Measurements from ENCODE around the gene TCP11L2. TPM values are rescaled to one million over a fixed set of nuclear protein-coding genes. Genes with fewer than 3 reads are reported as not detected.
"Not testable (repeated sequence)": the region's sequence is repeated elsewhere in the genome, so short reads cannot be mapped to it uniquely, and the experiment has no call there.

The TCP11L2 gene
- total and polyA plus RNA-seq, 9 donors = 8.5 to 41.7 (median 21.2) TPM

DNA sequence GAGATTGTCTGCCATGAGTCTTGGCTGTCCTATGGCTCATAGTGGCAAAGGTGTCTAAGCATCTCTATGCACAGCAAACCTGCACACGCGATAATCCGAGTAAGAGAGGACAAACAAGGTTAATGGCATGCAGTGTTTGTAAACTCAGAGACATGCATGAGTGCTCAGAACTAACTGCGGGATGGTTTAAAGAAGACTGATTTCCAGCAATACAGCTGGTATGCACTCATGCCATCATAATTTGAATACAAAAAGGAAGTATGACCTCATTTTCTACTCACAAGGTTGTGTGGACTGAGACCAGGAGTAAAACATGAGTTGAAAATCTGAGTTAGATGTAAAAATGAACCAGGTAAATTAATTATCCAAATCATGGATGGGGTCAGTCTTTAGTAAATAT lies 16.6 kb upstream of the TCP11L2 start:
- TF ChIP-seq, protein P1, sequence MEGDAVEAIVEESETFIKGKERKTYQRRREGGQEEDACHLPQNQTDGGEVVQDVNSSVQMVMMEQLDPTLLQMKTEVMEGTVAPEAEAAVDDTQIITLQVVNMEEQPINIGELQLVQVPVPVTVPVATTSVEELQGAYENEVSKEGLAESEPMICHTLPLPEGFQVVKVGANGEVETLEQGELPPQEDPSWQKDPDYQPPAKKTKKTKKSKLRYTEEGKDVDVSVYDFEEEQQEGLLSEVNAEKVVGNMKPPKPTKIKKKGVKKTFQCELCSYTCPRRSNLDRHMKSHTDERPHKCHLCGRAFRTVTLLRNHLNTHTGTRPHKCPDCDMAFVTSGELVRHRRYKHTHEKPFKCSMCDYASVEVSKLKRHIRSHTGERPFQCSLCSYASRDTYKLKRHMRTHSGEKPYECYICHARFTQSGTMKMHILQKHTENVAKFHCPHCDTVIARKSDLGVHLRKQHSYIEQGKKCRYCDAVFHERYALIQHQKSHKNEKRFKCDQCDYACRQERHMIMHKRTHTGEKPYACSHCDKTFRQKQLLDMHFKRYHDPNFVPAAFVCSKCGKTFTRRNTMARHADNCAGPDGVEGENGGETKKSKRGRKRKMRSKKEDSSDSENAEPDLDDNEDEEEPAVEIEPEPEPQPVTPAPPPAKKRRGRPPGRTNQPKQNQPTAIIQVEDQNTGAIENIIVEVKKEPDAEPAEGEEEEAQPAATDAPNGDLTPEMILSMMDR (IDR thresholded peaks at IDR 0.05) = no peak
- TF ChIP-seq EP300 (IDR thresholded peaks at IDR 0.05) (no peak), POLR2A (IDR thresholded peaks at IDR 0.05) (no peak)
- Histone ChIP-seq H3K27ac (no peak overlapping the region), H3K4me3 (no peak overlapping the region), H3K4me1 (ENCODE audit: insufficient read depth) (no peaks in the 10 kb centered on the region), H3K27me3 (no peaks in the 10 kb centered on the region), H3K9me3 (no peaks in the 10 kb centered on the region), H3K36me3 (no peaks in the 10 kb centered on the region)
- 65 to 78% (median 67%) methylated on average over 4 of the region's 4 CpGs for WGBS, 3 donors
- no peak for DNase-seq
- intact Hi-C loops (cut with DNase I) = loop anchor here in 1 of 4 donors (10.0 kb wide), 1 partner anchor 861 kb away; no protein-coding TSS in a partner anchor

DNA sequence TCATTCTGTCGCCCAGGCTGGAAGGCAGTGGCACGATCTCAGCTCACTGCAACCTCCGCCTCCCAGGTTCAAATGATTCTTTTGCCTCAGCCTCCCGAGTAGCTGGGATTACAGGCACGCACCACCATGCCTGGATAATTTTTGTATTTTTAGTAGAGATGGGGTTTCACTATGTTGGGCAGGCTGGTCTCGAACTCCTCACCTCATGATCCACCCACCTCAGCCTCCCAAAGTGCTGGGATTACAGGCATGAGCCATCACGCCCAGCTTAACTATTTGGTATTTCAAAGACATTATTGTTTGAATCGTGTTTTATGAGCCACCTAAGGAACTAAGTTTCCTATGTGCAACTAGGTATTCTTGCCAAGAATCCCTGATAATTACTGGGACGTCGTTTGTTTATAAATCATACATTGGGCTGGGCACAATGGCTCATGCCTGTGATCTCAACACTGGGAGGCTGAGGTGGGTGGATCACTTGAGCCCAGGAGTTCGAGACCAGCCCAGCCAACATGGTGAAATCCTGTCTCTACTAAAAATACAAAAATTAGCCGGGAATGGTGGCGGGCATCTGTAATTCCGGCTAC lies 15.9 kb upstream of the TCP11L2 start:
- DNase-seq; H3K9me3 ChIP-seq; H3K36me3 ChIP-seq; H3K4me3 ChIP-seq; H3K4me1 ChIP-seq (ENCODE audit: insufficient read depth); H3K27ac ChIP-seq; H3K27me3 ChIP-seq: not testable (repeated sequence)
- intact Hi-C loops (cut with DNase I) = loop anchor here in 1 of 4 donors (10.0 kb wide), 1 partner anchor 862 kb away; no protein-coding TSS in a partner anchor
- 77 to 81% (median 78%) methylated on average over 14 of the region's 14 CpGs for WGBS, 3 donors

DNA sequence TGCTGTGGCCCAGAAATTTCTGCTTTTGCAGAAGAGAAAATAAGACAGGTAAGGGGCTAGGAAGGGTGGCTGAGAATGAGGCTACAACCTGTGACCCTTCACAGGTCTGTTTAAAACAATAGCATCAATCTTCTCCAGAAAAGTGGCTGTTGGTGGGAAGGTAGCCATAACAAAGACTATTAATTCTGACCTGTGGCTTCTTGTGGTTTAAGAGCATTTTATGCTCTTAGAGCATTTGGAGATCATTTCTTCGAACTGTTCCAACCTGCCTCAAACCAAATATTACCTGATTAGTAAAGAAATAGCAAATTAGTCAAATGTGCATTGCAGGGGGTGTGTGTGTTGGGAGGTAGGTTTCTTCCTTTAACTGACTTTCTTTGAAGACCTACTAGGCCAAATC lies 15.2 kb upstream of the TCP11L2 start:
- H3K9me3 ChIP-seq = no peaks in the 10 kb centered on the region
- intact Hi-C loops (cut with DNase I) = loop anchor here in 1 of 4 donors (10.0 kb wide), 1 partner anchor 863 kb away; no protein-coding TSS in a partner anchor
- TF ChIP-seq, protein P1 (IDR thresholded peaks at IDR 0.05) = no peak
- no peak for TF ChIP-seq POLR2A (IDR thresholded peaks at IDR 0.05)
- no peak for TF ChIP-seq EP300 (IDR thresholded peaks at IDR 0.05)
- H3K27me3 ChIP-seq = no peaks in the 10 kb centered on the region
- no peaks in the 10 kb centered on the region for H3K4me1 ChIP-seq (ENCODE audit: insufficient read depth)
- H3K36me3 ChIP-seq = no peaks in the 10 kb centered on the region
- no peak overlapping the region for H3K27ac ChIP-seq
- no peak overlapping the region for H3K4me3 ChIP-seq
- WGBS, 3 donors = 39 to 45% (median 42%) methylated on average over 1 of the region's 1 CpG
- DNase-seq = no peak

DNA sequence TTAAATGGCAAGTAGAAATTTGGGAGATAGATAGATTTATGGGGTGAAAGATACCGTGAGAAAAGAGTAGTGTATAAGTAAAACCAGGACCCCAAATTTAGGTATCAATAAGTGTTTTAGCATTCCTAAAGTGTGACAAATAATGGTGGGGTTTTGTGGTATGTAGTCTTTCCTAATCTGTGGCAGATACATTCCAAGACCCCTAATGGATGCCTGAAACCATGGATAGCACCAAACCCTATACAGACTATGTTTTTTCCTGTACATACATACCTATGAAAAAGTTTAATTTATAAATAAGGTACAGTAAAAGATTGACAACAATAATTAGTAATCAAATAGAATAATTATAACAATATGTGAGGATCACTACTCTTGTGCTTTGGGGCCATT lies 14.4 kb upstream of the TCP11L2 start:
- H3K27me3 ChIP-seq = no peaks in the 10 kb centered on the region
- no peak overlapping the region for H3K27ac ChIP-seq
- H3K9me3 ChIP-seq = no peaks in the 10 kb centered on the region
- no peak overlapping the region for H3K4me3 ChIP-seq
- WGBS, 3 donors = 86 to 91% (median 87%) methylated on average over 1 of the region's 1 CpG
- no peak for DNase-seq
- intact Hi-C loops (cut with DNase I) = loop anchor here in 1 of 4 donors (10.0 kb wide), 1 partner anchor 863 kb away; no protein-coding TSS in a partner anchor
- TF ChIP-seq, protein P1 (IDR thresholded peaks at IDR 0.05) = no peak
- TF ChIP-seq POLR2A (IDR thresholded peaks at IDR 0.05) (no peak), EP300 (IDR thresholded peaks at IDR 0.05) (no peak)
- no peaks in the 10 kb centered on the region for H3K4me1 ChIP-seq (ENCODE audit: insufficient read depth)
- H3K36me3 ChIP-seq = no peaks in the 10 kb centered on the region

DNA sequence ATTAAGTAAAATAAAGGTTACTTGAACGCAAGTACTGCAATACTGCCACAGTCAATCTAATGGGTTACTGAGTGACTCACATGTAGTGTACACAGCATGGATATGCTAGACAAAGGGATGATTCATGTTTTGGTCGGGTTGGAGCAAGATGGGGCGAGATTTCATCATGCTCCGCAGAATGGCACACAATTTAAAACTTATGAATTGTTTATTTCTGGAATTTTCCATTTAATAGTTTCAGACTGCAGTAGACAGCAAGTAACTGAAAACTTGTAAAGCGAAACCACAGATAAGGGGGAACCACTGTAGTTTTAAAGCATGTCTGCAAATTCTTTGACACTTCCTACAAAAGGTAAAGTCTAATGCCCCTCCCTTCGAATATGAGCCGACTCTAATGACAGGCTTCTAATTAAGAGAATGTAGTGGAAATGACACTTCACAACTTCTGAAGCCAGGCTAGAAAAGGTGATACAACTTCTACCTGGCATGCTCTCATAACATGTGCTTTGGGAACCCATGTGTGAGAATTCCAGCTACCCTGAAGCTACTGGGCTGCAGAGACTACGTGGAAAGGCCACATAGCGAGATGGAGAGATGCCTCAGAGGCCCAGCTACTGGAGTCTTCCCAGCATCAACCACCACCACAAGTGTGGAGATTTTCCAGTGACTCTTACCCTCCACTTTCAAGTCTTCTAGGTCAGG lies 13.9 kb upstream of the TCP11L2 start:
- DNase-seq = no peak
- Histone ChIP-seq H3K27ac (no peak overlapping the region), H3K4me3 (no peak overlapping the region), H3K36me3 (no peaks in the 10 kb centered on the region), H3K9me3 (no peaks in the 10 kb centered on the region), H3K27me3 (no peaks in the 10 kb centered on the region), H3K4me1 (ENCODE audit: insufficient read depth) (no peaks in the 10 kb centered on the region)
- TF ChIP-seq EP300 (IDR thresholded peaks at IDR 0.05) = no peak
- no peak for TF ChIP-seq POLR2A (IDR thresholded peaks at IDR 0.05)
- TF ChIP-seq, protein P1 (IDR thresholded peaks at IDR 0.05) = no peak
- intact Hi-C loops (cut with DNase I) = loop anchor here in 1 of 4 donors (10.0 kb wide), 1 partner anchor 864 kb away; no protein-coding TSS in a partner anchor
- WGBS, 3 donors = 82 to 87% (median 83%) methylated on average over 9 of the region's 9 CpGs

Measured in ovary (tissue), 9 donors.